SK-N-MC (cell line): ENCODE results near the gene MAN2B2.

Source experiments
- DNase-seq: peaks from one replicate; pipeline ENCODE4 v3.0.0-alpha.2; 2011; ENCODE audit warnings: low read depth, low spot score
- H3K27ac ChIP-seq: fragments of 200-600 bp; sonication (generic); 2 replicates; pipeline ENCODE4 v1.5.1; 2016; ENCODE audit warnings: mixed run types
- H3K36me3 ChIP-seq: fragments of 200-600 bp; sonication (generic); 2 replicates; pipeline ENCODE4 v1.6.1; 2017; ENCODE audit warnings: antibody characterized with exemption, low read length, mixed read lengths; ENCODE audit not compliant: insufficient read depth
- H3K4me3 ChIP-seq: fragments of 200-600 bp; sonication (generic); 2 replicates; pipeline ENCODE4 v1.5.1; 2016
- H3K9ac ChIP-seq: fragments of 200-600 bp; sonication (generic); 2 replicates; pipeline ENCODE4 v1.8.0; 2017; ENCODE audit warnings: mixed run types, mixed read lengths; ENCODE audit not compliant: insufficient read length
- H3K9me3 ChIP-seq: fragments of 200-600 bp; sonication (generic); 2 replicates; pipeline ENCODE4 v1.6.1; 2017; ENCODE audit warnings: low read depth, mild to moderate bottlenecking, antibody characterized with exemption, low read length, moderate library complexity, mixed read lengths
- EZH2 ChIP-seq: fragments of 200-600 bp; sonication (generic); IDR thresholded peaks from one replicate; pipeline ENCODE4 v1.6.1; 2017; ENCODE audit warnings: antibody characterized with exemption
- FOXP2 ChIP-seq: optimal IDR thresholded peaks from 2 replicates; pipeline ENCODE3; 2011; ENCODE audit warnings: mild to moderate bottlenecking, moderate library complexity; ENCODE audit not compliant: insufficient read depth; ENCODE audit errors: extremely low read length, control extremely low read depth
- POLR2AphosphoS5 ChIP-seq: IDR thresholded peaks from 2 replicates; pipeline ENCODE4 v1.6.1; 2012; ENCODE audit warnings: mild to moderate bottlenecking, low read depth, low read length, borderline replicate concordance

The MAN2B2 gene

GRCh38 chr4:6632125-6632524, 57.1 kb downstream of the MAN2B2 start:
- Histone ChIP-seq H3K36me3 (no peaks in the 10 kb centered on the region), H3K9ac (no peak overlapping the region), H3K9me3 (no peaks in the 10 kb centered on the region), H3K4me3 (no peak overlapping the region), H3K27ac (no peak overlapping the region)
- DNase-seq, result no peak
- TF ChIP-seq POLR2AphosphoS5, result no peak
- no peak for TF ChIP-seq FOXP2
- TF ChIP-seq EZH2, result no peak

GRCh38 chr4:6633091-6633906, 58.3 kb downstream of the MAN2B2 start:
- H3K9ac ChIP-seq, result peak overlapping the region; percentile 41
- peak overlapping the region; percentile 94 for H3K27ac ChIP-seq
- no peaks in the 10 kb centered on the region for H3K36me3 ChIP-seq
- peak; percentile 34 for DNase-seq
- no peaks in the 10 kb centered on the region for H3K9me3 ChIP-seq
- no peak for TF ChIP-seq POLR2AphosphoS5
- no peak for TF ChIP-seq EZH2
- no peak overlapping the region for H3K4me3 ChIP-seq

GRCh38 chr4:6634746-6635145, 59.8 kb downstream of the MAN2B2 start:
- Histone ChIP-seq H3K27ac (no peak overlapping the region), H3K4me3 (no peak overlapping the region), H3K36me3 (no peaks in the 10 kb centered on the region), H3K9me3 (no peaks in the 10 kb centered on the region), H3K9ac (no peak overlapping the region)
- no peak for DNase-seq
- TF ChIP-seq POLR2AphosphoS5 (no peak), FOXP2 (no peak), EZH2 (no peak)

GRCh38 chr4:6639137-6639680, 64.2 kb downstream of the MAN2B2 start:
- TF ChIP-seq EZH2 (no peak), FOXP2 (no peak), POLR2AphosphoS5 (no peak)
- no peak overlapping the region for H3K9ac ChIP-seq
- H3K9me3 ChIP-seq, result no peaks in the 10 kb centered on the region
- no peak for DNase-seq
- no peak overlapping the region for H3K27ac ChIP-seq
- H3K4me3 ChIP-seq, result no peak overlapping the region
- H3K36me3 ChIP-seq, result peaks cover 15% of the 10 kb centered on the region

- H3K36me3 ChIP-seq, result peaks cover 15% of the 10 kb centered on the region
- peak within 1 kb of the TSS; percentile 85 for H3K27ac ChIP-seq
- peak; percentile 37 for DNase-seq
- H3K9ac ChIP-seq, result peak within 1 kb of the TSS; percentile 87
- H3K9me3 ChIP-seq, result no peaks in the 10 kb centered on the region
- TF ChIP-seq EZH2 (no peak), POLR2AphosphoS5 (peak; percentile 89)
- H3K4me3 ChIP-seq, result peak within 1 kb of the TSS; percentile 86
These were observed 65.5 kb downstream of the MAN2B2 start, which contains the start of gene MRFAP1 for GRCh38 chr4:6640292-6641163. Gene MRFAP1 (plus strand): TSS chr4:6640685. CDS start chr4:6640863, 178 bp downstream.

GRCh38 chr4:6641164-6641970, 66.4 kb downstream of the MAN2B2 start:
- Histone ChIP-seq H3K27ac (no peak overlapping the region), H3K9me3 (no peaks in the 10 kb centered on the region), H3K36me3 (peaks cover 15% of the 10 kb centered on the region), H3K9ac (peak overlapping the region; percentile 87), H3K4me3 (peak overlapping the region; percentile 86)
- DNase-seq, result no peak
- no peak for TF ChIP-seq EZH2
- no peak for TF ChIP-seq POLR2AphosphoS5
- TF ChIP-seq FOXP2, result no peak

- Histone ChIP-seq H3K9ac (peak overlapping the region; percentile 87), H3K9me3 (no peaks in the 10 kb centered on the region), H3K4me3 (peak overlapping the region; percentile 86), H3K27ac (no peak overlapping the region), H3K36me3 (peaks cover 15% of the 10 kb centered on the region)
- DNase-seq, result no peak
- TF ChIP-seq POLR2AphosphoS5 (no peak), FOXP2 (no peak), EZH2 (no peak)
These were observed 67.0 kb downstream of the MAN2B2 start for GRCh38 chr4:6641971-6642320.
